Heart right ventricle (tissue), 16 donors: ENCODE data around the gene PLEK. TPM values are rescaled to one million over a fixed set of nuclear protein-coding genes. Genes with fewer than 3 reads are reported as not detected.
"Not testable (repeated sequence)": the region's sequence is repeated elsewhere in the genome, so short reads cannot be mapped to it uniquely, and the experiment has no call there.

Experiments
- ATAC-seq, 8 donors: fragments of 200-7000 bp; cut with Tn5 transposase; one replicate each; pipeline ENCODE4 v1.9.1; 2020; ENCODE audit warnings: mild to moderate bottlenecking in 8 of 8, moderate library complexity in 8 of 8, moderate number of reproducible peaks in 1 of 8
- DNase-seq, 2 donors: peaks; one replicate each; pipeline ENCODE4 v3.0.0-alpha.2; 2020
- H3K27ac ChIP-seq, 10 donors: fragments of 200-600 bp; sonication (generic) in 2 of 10; one replicate each; pipeline versions ENCODE4 v1.5.0 to v1.8.0; 2020 to 2022; ENCODE audit warnings: mild to moderate bottlenecking in 3 of 10
- H3K27me3 ChIP-seq, 7 donors: fragments of 200-600 bp; one replicate each; pipeline ENCODE4 v1.8.0; 2021 to 2022; ENCODE audit warnings: mild to moderate bottlenecking in 2 of 7
- H3K36me3 ChIP-seq, 9 donors: fragments of 200-600 bp; sonication (generic) in 1 of 9; one replicate each; pipeline versions ENCODE4 v1.5.0 to v1.8.0; 2020 to 2022; ENCODE audit warnings: mild to moderate bottlenecking in 2 of 9
- H3K4me1 ChIP-seq, 9 donors: fragments of 200-600 bp; sonication (generic) in 1 of 9; one replicate each; pipeline versions ENCODE4 v1.5.0 to v1.8.0; 2020 to 2022; ENCODE audit warnings: mild to moderate bottlenecking in 4 of 9
- H3K4me3 ChIP-seq, 10 donors: fragments of 200-600 bp; sonication (generic) in 2 of 10; one replicate each; pipeline versions ENCODE4 v1.5.0 to v1.8.0; 2020 to 2022; ENCODE audit warnings: mild to moderate bottlenecking in 7 of 10, moderate library complexity in 2 of 10
- H3K9me3 ChIP-seq, 11 donors: fragments of 200-600 bp in 10 of 11; sonication (generic) in 2 of 11; one replicate each; pipeline versions ENCODE4 v1.5.0 to v1.8.0; 2013 to 2022; ENCODE audit warnings: mild to moderate bottlenecking in 2 of 11, control low read depth in 1 of 11, moderate library complexity in 1 of 11
- CTCF ChIP-seq, 9 donors: fragments of 200-600 bp; sonication (generic) in 2 of 9; IDR thresholded peaks; one replicate each; pipeline versions ENCODE4 v1.5.0 to v1.8.0; 2021 to 2022; ENCODE audit warnings: antibody characterized with exemption in 9 of 9, mild to moderate bottlenecking in 5 of 9, moderate library complexity in 1 of 9
- WGBS, 2 donors: extraction: QIAGEN DNeasy Blood & Tissue Kit; methylation state at CpG; one replicate each; pipeline ENCODE4 v1.1.7; 2013; ENCODE audit warnings: inconsistent platforms in 1 of 2; 5-methylcytosine and 5-hydroxymethylcytosine counted together
- intact Hi-C, 10 donors: fragments of 100-400 bp; cut with DNase I; formaldehyde crosslinking; loops; one replicate each; pipeline versions ENCODE4 v1.11.1 to v1.14.2; 2022
- polyA plus RNA-seq, 2 donors: library from polyadenylated mRNA; stranded (reverse); fragments of 200-250 nt; gene quantifications; one replicate each; pipeline ENCODE4 v1.2.3, GENCODE V29; 2013
- total RNA-seq, 10 donors: library from RNA; stranded (reverse); fragmentation: NEBNext Ultra II Directional in 3 of 10; extraction: Animal tissue kit (Norgen Biotek cat#: 25700) in 3 of 10; gene quantifications; one replicate each; pipeline versions ENCODE4 v1.2.1 to v1.2.4, GENCODE V29; 2021 to 2023
- donor health status: Arrhythmogenic right ventricular cardiomyopathy.
- donor health status: ischemic (EF 13 %, LVEDD 7.1; RV severe dilation, severe dysfunction).
- donor health status: healthy with polysubstance abuse.
- donor health status: DM: no; HTN: yes; CAD: no.
- donor health status: DM: no; HTN: no; CAD: no.
- donor health status: ischemic (EF 25% LVEDD 6.9; RV normal size, moderate dysfunction).
- donor health status: ischemic (EF 25% LVEDD 5.7; RV mildly dilated, moderate dysfunction).
- donor health status: healthy.
- donor health status: DM: yes; HTN: yes; CAD: no.
- donor health status: Ischemic cardiomyopathy.
- donor health status: ischemic (EF 35%, LVEDD 5.7; RV mildly dilated, moderate dysfunction).
- donor health status: nonischemic (EF 11% LVEDD 7.7; RV severe dilation, severe dysfunction).
- donor health status: DM: yes; HTN: yes; CAD: no.
- donor health status: PGD.
- donor health status: ischemic (EF 29% LVEDD 5.4; RV normal size, mild dysfunction).
- donor health status: nonischemic (EF 23%, LVEDD 6.1; RV moderate dilation, normal function).

The PLEK gene
- total and polyA plus RNA-seq, 12 donors, result 1.1 to 46.3 (median 2.7) TPM

GRCh38 chr2:68377137-68377780, 12.2 kb downstream of the PLEK start:
- Histone ChIP-seq H3K9me3 (no peaks in the 10 kb centered on the region), H3K4me1 (peaks cover 0 to 84% (median 7%) of the 10 kb centered on the region in 9 donors), H3K27ac (peak overlapping the region in 1 of 10 donors; percentile 29), H3K36me3 (peaks cover 0 to 30% (median 0%) of the 10 kb centered on the region in 9 donors), H3K4me3 (no peak overlapping the region), H3K27me3 (no peaks in the 10 kb centered on the region)
- WGBS, 2 donors, result 79 to 90% methylated on average over 3 of the region's 3 CpGs
- ATAC-seq, result no peak
- intact Hi-C loops, result no loop called here
- no peak for TF ChIP-seq CTCF (IDR thresholded peaks at IDR 0.05)
- DNase-seq, result no peak

DNA sequence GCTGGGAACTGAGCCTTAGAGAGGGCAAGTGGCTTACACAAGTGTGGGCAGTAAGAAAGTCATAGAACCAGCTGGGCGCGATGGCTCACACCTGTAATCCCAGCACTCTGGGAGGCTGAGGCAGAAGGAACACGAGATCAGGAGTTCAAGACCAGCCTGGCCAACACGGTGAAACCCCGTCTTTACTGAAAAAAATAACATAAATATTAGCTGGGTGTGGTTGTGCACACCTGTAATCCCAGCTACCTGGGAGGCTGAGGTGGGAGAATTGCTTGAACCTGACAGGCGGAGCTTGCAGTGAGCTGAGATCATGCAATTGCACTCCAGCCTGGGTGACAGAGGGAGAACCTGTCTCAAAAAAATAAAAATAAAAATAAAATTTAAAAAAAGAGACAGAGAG, 13.7 kb downstream of the PLEK start:
- ATAC-seq, H3K27me3 ChIP-seq, intact Hi-C loops, DNase-seq, H3K4me3 ChIP-seq, H3K9me3 ChIP-seq: not testable (repeated sequence)
- 87 to 88% methylated on average over 6 of the region's 6 CpGs for WGBS, 2 donors
- H3K27ac ChIP-seq, result peak overlapping the region in 1 of 10 donors; percentile 38
- H3K4me1 ChIP-seq, result peaks cover 0 to 76% (median 7%) of the 10 kb centered on the region in 9 donors
- peaks cover 0 to 45% (median 0%) of the 10 kb centered on the region in 9 donors for H3K36me3 ChIP-seq

DNA sequence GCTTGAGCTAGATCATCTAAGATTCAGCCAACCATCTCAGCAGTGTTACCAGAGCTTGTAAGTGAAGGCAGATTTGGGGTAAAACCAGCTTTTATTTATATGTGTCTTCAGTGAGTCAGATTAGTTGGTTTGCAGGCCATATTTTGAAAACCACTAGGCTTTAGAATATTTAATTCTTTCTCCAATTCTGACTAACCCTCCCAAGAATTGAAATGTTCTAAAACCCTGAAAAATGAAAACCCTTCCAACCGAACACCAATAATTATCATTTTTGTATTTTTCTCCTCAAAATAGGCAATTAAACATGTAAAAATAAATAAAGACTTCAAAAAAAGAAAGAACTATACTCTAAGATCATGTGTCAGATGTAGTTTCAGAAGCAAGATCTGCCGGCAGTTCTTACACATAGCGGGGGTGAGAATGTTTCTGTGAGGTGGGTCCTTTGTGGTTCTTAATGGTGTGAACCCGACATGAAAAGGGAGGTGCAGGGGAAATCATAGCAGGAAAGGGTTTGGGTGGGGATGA, 14.2 kb downstream of the PLEK start:
- no peak overlapping the region for H3K4me3 ChIP-seq
- H3K4me1 ChIP-seq, result peaks cover 0 to 72% (median 7%) of the 10 kb centered on the region in 9 donors
- 83% methylated on average over 4 of the region's 4 CpGs for WGBS, 2 donors
- intact Hi-C loops, result no loop called here
- H3K36me3 ChIP-seq, result peaks cover 0 to 49% (median 0%) of the 10 kb centered on the region in 9 donors
- H3K27ac ChIP-seq, result peak overlapping the region in 1 of 10 donors; percentile 38
- H3K27me3 ChIP-seq, result no peaks in the 10 kb centered on the region
- DNase-seq (no peak), ATAC-seq (no peak)
- no peaks in the 10 kb centered on the region for H3K9me3 ChIP-seq
- TF ChIP-seq CTCF (IDR thresholded peaks at IDR 0.05), result no peak

DNA sequence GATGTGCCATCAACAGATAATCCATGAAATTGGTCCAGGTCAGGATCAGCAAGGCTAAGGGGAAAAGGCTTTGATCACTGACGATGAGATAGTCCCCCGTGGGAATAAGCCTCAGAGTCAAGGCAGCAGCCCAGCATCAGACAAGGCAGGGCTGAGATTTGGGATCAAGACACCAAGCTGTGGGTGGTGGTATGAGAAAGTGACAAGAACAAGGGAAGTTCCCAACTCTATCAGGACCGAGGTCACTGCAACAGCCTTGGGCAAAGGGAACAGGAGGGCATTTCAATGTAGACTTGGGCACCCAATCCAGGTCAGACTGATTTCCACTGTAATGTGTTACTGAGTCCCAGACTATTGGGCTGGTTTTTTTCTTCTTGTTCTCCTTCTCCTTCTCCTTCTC, 18.7 kb downstream of the PLEK start:
- no peaks in the 10 kb centered on the region for H3K9me3 ChIP-seq
- H3K4me3 ChIP-seq, result no peak overlapping the region
- TF ChIP-seq CTCF (IDR thresholded peaks at IDR 0.05), result no peak
- H3K36me3 ChIP-seq, result peaks cover 0 to 85% (median 0%) of the 10 kb centered on the region in 9 donors
- peaks cover 0 to 70% (median 0%) of the 10 kb centered on the region in 9 donors for H3K4me1 ChIP-seq
- intact Hi-C loops, result loop anchor here in 1 of 10 donors (5.0 kb wide), 1 partner anchor 44 kb away; no protein-coding TSS in a partner anchor
- DNase-seq (no peak), ATAC-seq (no peak)
- H3K27me3 ChIP-seq, result no peaks in the 10 kb centered on the region
- no peak overlapping the region for H3K27ac ChIP-seq
- 72 to 80% methylated on average over 3 of the region's 3 CpGs for WGBS, 2 donors
